C4-2B (cell line): ENCODE data around the gene CLSTN2.

Experiments
- CTCF ChIP-seq: fragments of 450-650 bp; conservative IDR thresholded peaks from 2 replicates; pipeline ENCODE4 v1.5.1; 2017; ENCODE audit warnings: mild to moderate bottlenecking
- ZFX ChIP-seq: fragments of 450-650 bp; IDR thresholded peaks from 2 replicates; pipeline ENCODE4 v1.6.1; 2017

GRCh38 chr3:140555666-140556065 lies 620.7 kb downstream of the CLSTN2 start:
- TF ChIP-seq CTCF (no peak), ZFX (no peak)
